Mucosa of stomach (tissue), 1 donor: ENCODE data around the gene LRP1B.

Experiments
- H3K27me3 ChIP-seq: one replicate; pipeline ENCODE4 v1.7.0; 2013; ENCODE audit warnings: mild to moderate bottlenecking, low read length; ENCODE audit not compliant: control insufficient read depth, insufficient read depth
- H3K36me3 ChIP-seq: one replicate; pipeline ENCODE4 v1.7.0; 2013; ENCODE audit warnings: low read length; ENCODE audit not compliant: control insufficient read depth, insufficient read depth
- H3K4me1 ChIP-seq: one replicate; pipeline ENCODE4 v1.7.0; 2013; ENCODE audit warnings: mild to moderate bottlenecking, low read length; ENCODE audit not compliant: control insufficient read depth, insufficient read depth
- H3K4me3 ChIP-seq: one replicate; pipeline ENCODE4 v1.7.0; 2013; ENCODE audit warnings: low read length
- H3K9ac ChIP-seq: one replicate; pipeline ENCODE4 v1.7.0; 2013; ENCODE audit warnings: mild to moderate bottlenecking, low read length, moderate library complexity
- H3K9me3 ChIP-seq: one replicate; pipeline ENCODE4 v1.7.0; 2013; ENCODE audit warnings: mild to moderate bottlenecking, low read length, moderate library complexity; ENCODE audit not compliant: control insufficient read depth
- donor health status: Pancreatic carcinoma.

LRP1B gene

DNA sequence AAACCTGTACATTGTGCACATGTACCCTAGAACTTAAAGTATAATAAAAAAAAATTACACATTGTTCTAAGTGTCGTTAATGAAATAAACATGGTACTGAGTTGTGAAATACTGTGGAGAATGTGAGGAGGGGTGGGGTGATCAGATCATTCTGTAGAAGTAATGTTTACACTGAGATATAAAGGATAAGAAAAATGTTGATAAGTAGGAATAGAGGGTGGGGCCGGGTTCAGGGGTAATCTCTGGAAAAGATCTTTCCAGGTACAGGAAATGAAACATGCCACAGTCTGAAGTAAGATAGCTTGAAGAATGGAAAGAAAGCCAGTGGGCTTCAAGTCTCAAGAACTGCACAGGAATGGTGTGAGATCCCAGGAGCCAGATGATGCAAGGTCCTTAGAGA is 1482.4 kb downstream of the LRP1B start:
- no peak overlapping the region for H3K4me3 ChIP-seq
- H3K9ac ChIP-seq = no peak overlapping the region
- no peaks in the 10 kb centered on the region for H3K4me1 ChIP-seq
- no peaks in the 10 kb centered on the region for H3K27me3 ChIP-seq
- H3K9me3 ChIP-seq = no peaks in the 10 kb centered on the region
- no peaks in the 10 kb centered on the region for H3K36me3 ChIP-seq

DNA sequence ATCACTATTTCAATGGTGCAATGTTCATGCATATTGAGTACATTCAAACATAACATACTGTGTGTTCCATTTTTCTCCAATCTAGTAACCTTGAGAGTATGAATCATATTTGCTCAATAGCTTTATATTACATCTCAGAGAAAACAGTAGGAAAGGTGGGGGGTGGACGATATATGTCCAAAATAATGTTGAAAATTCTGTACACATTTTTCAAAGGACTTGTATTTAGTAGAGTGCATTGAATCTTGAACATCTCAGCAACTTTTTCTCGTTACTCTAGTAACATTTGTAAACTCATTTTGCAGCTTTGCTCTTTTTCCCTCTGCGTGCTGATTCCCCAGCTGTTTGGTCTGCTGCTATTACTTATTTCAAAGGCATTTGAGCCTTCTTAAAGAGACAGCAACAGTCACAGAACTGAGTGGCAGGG is 1487.0 kb downstream of the LRP1B start:
- no peaks in the 10 kb centered on the region for H3K9me3 ChIP-seq
- no peaks in the 10 kb centered on the region for H3K36me3 ChIP-seq
- no peak overlapping the region for H3K4me3 ChIP-seq
- H3K9ac ChIP-seq = no peak overlapping the region
- no peaks in the 10 kb centered on the region for H3K4me1 ChIP-seq
- H3K27me3 ChIP-seq = no peaks in the 10 kb centered on the region

DNA sequence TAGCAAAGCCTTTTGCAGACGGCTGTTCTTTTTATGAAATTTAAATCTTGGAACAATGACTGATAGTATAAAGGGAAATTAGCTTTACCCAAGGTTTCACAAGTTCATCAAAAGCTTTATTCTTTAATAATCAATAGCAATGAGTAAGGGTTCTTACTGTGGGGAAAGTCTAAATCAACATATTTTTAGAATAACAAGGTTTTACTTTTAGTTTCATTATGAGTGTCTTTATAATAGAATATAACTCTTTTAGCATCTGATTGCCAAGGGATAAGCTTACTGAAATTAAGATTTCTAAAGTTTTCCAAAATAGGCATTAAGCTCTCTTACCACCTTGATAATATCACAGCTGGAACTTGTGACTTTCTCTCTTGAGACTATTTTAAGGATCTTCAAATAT is 1489.7 kb downstream of the LRP1B start:
- no peak overlapping the region for H3K9ac ChIP-seq
- H3K4me1 ChIP-seq = no peaks in the 10 kb centered on the region
- no peaks in the 10 kb centered on the region for H3K27me3 ChIP-seq
- no peaks in the 10 kb centered on the region for H3K9me3 ChIP-seq
- H3K4me3 ChIP-seq = no peak overlapping the region
- H3K36me3 ChIP-seq = no peaks in the 10 kb centered on the region

DNA sequence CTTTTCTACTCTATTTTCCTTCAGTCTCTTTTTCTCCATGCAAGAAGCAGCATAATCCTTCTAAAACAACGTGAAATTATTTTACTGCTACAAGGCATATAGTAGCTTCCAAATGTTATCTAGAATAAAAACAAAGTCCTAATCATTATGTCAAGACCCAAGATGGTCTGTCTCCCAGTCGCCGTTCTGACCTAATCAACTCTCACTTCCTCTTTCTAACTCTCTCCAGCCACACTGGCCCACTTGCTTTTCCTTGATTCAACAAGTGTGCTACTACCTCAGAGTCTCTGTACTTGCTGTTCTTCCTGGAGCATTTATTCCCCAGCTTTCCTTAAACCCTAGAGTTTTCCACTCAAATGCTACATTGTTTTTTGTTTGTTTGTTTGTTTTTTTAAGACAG is 1491.2 kb downstream of the LRP1B start:
- no peak overlapping the region for H3K4me3 ChIP-seq
- H3K36me3 ChIP-seq = no peaks in the 10 kb centered on the region
- no peak overlapping the region for H3K9ac ChIP-seq
- no peaks in the 10 kb centered on the region for H3K9me3 ChIP-seq
- no peaks in the 10 kb centered on the region for H3K27me3 ChIP-seq
- H3K4me1 ChIP-seq = no peaks in the 10 kb centered on the region

DNA sequence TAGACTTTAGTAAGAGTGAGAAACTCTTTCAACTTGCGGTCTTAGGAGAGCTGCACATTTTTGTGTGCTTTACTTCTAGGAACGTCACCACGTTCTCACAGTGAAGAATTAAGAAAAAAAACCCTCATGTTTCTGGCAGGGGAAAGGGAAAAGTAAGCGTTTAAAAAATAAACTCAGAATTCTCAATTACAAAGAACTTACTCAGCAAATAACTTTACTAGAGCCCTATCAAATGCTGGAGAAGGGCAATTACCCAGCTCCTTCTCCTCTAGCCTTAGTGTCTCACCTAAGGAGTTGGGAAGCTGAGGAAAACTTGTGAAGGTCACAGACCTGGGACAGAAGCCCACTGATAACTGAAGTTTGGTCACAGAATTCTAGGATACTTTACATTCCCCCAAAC is 1500.3 kb downstream of the LRP1B start:
- Histone ChIP-seq H3K4me1 (no peaks in the 10 kb centered on the region), H3K4me3 (no peak overlapping the region), H3K9me3 (no peaks in the 10 kb centered on the region), H3K27me3 (no peaks in the 10 kb centered on the region), H3K36me3 (no peaks in the 10 kb centered on the region), H3K9ac (no peak overlapping the region)

DNA sequence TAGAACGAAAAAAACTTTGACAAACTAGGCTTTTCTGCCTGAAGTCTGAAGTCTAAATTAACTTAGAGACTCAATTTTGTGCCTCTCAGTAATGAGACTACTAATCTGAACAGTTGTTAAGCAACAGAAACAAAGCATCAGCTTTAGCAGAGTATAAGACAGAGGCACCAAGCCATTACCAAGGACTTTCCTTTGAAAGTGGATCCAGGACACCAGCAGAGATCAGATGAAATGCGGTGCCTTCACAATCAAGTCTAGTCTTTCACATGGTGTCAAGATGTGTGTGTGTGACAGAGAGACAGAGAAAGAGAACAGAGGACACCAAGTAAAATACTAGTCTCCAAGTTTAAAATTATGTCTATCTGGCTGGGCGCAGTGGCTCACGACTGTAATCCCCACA is 1502.9 kb downstream of the LRP1B start:
- no peaks in the 10 kb centered on the region for H3K4me1 ChIP-seq
- no peak overlapping the region for H3K9ac ChIP-seq
- H3K9me3 ChIP-seq = no peaks in the 10 kb centered on the region
- no peaks in the 10 kb centered on the region for H3K36me3 ChIP-seq
- H3K4me3 ChIP-seq = no peak overlapping the region
- H3K27me3 ChIP-seq = no peaks in the 10 kb centered on the region

DNA sequence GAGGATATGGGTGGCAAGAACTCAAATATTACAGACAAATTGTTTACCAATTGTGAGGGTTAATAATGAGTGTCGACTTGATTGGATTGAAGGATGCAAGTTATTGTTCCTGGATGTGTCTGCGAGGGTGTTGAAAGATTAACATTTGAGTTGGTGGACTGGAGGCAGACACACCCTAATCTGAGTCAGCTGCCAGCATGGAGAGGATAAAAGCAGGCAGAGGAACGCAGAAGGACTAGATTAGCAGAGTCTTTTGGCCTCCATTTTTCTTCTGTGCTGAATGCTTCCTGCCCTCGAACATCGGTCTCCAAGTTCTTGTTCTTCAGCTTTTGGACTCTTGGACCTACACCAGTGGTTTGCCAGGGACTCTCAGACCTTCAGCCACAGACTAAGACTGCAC is 1503.7 kb downstream of the LRP1B start:
- no peaks in the 10 kb centered on the region for H3K36me3 ChIP-seq
- no peak overlapping the region for H3K9ac ChIP-seq
- H3K9me3 ChIP-seq = no peaks in the 10 kb centered on the region
- no peak overlapping the region for H3K4me3 ChIP-seq
- H3K27me3 ChIP-seq = no peaks in the 10 kb centered on the region
- no peaks in the 10 kb centered on the region for H3K4me1 ChIP-seq

DNA sequence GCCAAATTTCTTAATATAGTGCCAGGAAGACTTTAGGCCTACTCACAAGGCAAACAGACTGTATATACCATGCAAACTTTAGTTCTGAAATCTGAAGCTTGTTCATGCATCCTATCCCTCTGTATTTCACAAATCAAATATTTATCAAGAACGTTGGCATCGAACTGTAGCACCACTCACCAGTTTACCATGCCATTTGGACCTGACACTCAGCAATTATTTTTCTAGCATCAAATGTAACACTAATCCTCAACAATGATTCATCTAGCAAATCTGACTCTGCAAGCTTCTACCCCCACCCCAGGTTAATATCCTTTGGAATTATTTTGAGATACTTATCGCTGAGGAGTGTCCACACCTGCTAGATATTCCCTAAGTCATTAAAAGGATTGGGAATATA is 1506.6 kb downstream of the LRP1B start:
- H3K9ac ChIP-seq = no peak overlapping the region
- H3K27me3 ChIP-seq = no peaks in the 10 kb centered on the region
- no peaks in the 10 kb centered on the region for H3K36me3 ChIP-seq
- no peaks in the 10 kb centered on the region for H3K4me1 ChIP-seq
- H3K9me3 ChIP-seq = no peaks in the 10 kb centered on the region
- no peak overlapping the region for H3K4me3 ChIP-seq

DNA sequence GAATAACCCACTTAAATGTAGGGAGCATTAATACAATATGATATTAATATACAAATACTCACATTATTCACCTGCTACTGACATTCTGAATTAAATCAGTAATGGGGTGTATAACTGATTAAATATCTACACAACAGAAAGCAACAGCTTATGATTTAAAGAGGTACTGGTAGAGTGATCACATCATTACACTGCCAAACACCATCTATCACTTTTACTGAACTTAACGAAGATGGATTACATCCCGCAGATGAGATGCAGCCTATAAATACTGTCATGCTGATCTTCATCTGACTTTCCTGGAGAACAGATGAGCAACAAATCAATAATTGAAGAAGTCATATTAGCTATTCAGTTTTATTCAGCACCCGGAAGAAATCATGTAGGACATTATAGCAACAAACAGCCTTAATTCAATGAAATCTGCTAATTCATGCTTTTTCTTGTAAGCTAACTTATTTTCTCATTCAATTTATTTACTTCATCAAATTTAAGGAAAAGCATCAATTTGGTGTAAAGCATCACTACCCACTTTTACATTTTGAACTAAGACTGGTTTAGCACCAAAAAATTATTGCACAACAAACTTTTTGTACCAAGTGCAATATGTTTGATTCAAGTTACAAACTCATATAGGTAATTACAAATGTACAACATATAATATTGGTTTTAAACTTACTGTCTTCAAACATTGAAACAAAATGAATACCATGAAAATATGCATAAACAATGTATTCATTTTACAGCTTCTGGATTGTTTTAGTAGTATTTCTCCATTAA is 1509.0 kb downstream of the LRP1B start:
- H3K27me3 ChIP-seq = no peaks in the 10 kb centered on the region
- no peak overlapping the region for H3K9ac ChIP-seq
- H3K4me1 ChIP-seq = no peaks in the 10 kb centered on the region
- no peak overlapping the region for H3K4me3 ChIP-seq
- H3K9me3 ChIP-seq = no peaks in the 10 kb centered on the region
- no peaks in the 10 kb centered on the region for H3K36me3 ChIP-seq

DNA sequence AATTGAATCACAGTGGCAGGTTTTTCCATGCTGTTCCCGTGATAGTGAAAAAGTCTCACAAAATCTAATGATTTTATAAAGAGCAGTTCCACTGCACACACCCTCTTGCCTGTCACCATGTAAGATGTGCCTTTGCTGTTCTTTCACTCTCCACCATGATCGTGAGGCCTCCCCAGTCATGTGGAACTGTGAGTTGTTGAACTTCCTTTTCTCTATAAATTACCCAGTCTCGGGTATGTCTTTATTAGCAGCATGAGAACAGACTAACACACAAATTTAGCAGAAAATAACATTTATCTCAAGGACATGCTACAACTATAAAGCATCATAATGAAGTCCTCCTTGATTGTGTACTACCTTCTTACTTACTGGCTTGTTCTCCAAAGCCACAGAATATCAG is 1526.0 kb downstream of the LRP1B start:
- no peaks in the 10 kb centered on the region for H3K4me1 ChIP-seq
- H3K9me3 ChIP-seq = no peaks in the 10 kb centered on the region
- no peaks in the 10 kb centered on the region for H3K36me3 ChIP-seq
- H3K4me3 ChIP-seq = no peak overlapping the region
- no peaks in the 10 kb centered on the region for H3K27me3 ChIP-seq
- no peak overlapping the region for H3K9ac ChIP-seq

DNA sequence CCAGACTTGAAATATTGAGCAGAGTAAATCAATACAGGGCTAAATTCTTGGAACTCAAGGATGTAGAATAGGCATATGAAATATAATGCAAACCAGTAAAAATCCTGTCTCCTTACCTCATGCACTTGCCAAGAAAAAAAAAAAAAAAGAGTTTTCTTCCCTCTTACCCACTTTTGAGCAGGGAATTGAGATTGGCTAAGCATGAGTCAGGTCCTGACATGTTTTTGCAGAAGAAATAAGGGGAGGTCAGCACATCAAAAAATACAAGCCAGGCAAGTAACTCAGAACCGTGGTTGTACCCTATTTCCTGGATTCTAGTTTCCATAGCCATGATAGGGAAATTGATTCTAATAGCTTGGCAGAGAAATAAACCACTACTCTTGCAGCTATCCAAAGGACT is 1526.7 kb downstream of the LRP1B start:
- Histone ChIP-seq H3K27me3 (no peaks in the 10 kb centered on the region), H3K4me3 (no peak overlapping the region), H3K9ac (no peak overlapping the region), H3K4me1 (no peaks in the 10 kb centered on the region), H3K9me3 (no peaks in the 10 kb centered on the region), H3K36me3 (no peaks in the 10 kb centered on the region)

DNA sequence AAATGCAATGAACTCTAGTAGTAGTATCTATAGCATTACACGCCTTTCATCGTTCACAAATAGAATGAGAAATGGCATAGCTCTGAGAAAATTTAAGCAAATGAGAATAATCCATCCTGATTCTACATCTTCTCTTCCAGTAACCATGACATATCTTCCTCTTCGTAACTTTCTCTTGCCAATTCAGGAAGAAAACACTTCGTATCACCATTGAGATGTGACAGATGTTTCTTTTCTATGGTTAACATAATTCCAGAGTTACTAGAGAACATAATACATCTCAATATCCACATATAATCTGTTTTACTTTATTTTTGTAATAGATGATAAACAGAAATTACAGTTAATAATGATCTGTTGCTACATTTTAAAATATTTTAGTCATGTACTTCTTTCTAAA is 1527.4 kb downstream of the LRP1B start:
- Histone ChIP-seq H3K4me1 (no peaks in the 10 kb centered on the region), H3K4me3 (no peak overlapping the region), H3K36me3 (no peaks in the 10 kb centered on the region), H3K9ac (no peak overlapping the region), H3K9me3 (no peaks in the 10 kb centered on the region), H3K27me3 (no peaks in the 10 kb centered on the region)

DNA sequence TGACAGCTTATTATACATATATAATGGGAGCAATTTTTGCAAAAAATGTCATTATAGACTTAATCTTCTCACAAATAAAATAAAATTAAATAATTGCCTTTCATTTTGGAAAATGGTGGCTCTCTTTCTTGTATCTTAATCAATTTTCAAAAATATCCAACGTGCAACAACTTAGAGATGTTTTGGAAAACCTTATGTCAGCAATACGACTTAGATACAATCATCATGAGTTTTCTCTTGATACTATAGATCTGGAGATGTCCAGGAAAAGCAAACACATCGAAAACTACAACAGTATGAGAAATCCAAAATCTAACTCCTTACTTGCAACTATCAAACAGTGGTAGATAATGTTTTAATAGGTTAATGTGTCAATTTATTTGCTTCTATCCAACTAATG is 1529.0 kb downstream of the LRP1B start:
- H3K27me3 ChIP-seq = no peaks in the 10 kb centered on the region

More for the DNA sequence above, 1529.0 kb downstream of the LRP1B start:
- Histone ChIP-seq H3K9ac (no peak overlapping the region), H3K4me1 (no peaks in the 10 kb centered on the region), H3K9me3 (no peaks in the 10 kb centered on the region), H3K4me3 (no peak overlapping the region), H3K36me3 (no peaks in the 10 kb centered on the region)
